K562 treated with DMSO at 1 percent for 4 hours (cell line): Measurements from ENCODE around the gene SNX19. TPM values are rescaled to one million over a fixed set of nuclear protein-coding genes. Genes with fewer than 3 reads are reported as not detected.

ENCODE experiments used
- total RNA-seq: library from RNA; unstranded; fragments of 300-600 nt; gene quantifications from 2 replicates; pipeline ENCODE4 v1.2.3, GENCODE V29; 2022; ENCODE audit not compliant: insufficient read depth

Gene SNX19
- total RNA-seq: 14.5 and 16.8 TPM in 2 replicates

GRCh38 chr11:130916238-130916855 lies at the start of gene SNX19:
TSS of gene SNX19 (minus strand) at chr11:130916479. CDS start at chr11:130915939, 540 bp downstream.

